SK-MEL-5 (cell line): ENCODE data around the gene ZC3H13. TPM values are rescaled to one million over a fixed set of nuclear protein-coding genes. Genes with fewer than 3 reads are reported as not detected.

Source experiments
- DNase-seq: peaks from one replicate; pipeline ENCODE4 v3.0.0-alpha.2; 2016; ENCODE audit warnings: low read depth, low spot score
- in situ Hi-C: cut with HindIII; loops from 2 replicates; pipeline ENCODE4 v1.10.0; 2016; ENCODE audit warnings: low sequenced_read_pairs, high pct_unique_total_duplicates, low pct_unique_long_range_greater_than_20kb
- total RNA-seq: library from RNA; depleted of rRNA; stranded (reverse); fragments of >200 nt; shearing (Covaris generic); gene quantifications from 2 replicates; pipeline ENCODE4 v1.2.3, GENCODE V29; 2014; rRNA removed

The ZC3H13 gene
- total RNA-seq, 1 experiment from 2014 or later: 94.7 TPM

GRCh38 chr13:45931211-45931610 is 121.3 kb downstream of the ZC3H13 start:
- in situ Hi-C loops: no loop called here
- no peak for DNase-seq

- DNase-seq: no peak
- in situ Hi-C loops: no loop called here
Measured at GRCh38 chr13:45930177-45930576, 122.4 kb downstream of the ZC3H13 start.

- no peak for DNase-seq
- in situ Hi-C loops: no loop called here
Measured at GRCh38 chr13:45928843-45929242, 123.7 kb downstream of the ZC3H13 start.

GRCh38 chr13:45928176-45928575 is 124.4 kb downstream of the ZC3H13 start:
- in situ Hi-C loops: no loop called here
- DNase-seq: no peak

- in situ Hi-C loops: no loop called here
- no peak for DNase-seq
Measured at GRCh38 chr13:45926741-45927140, 125.8 kb downstream of the ZC3H13 start.

- peak; percentile 30 for DNase-seq
- in situ Hi-C loops: no loop called here
Measured at GRCh38 chr13:45925151-45925550, 127.4 kb downstream of the ZC3H13 start.

- in situ Hi-C loops: no loop called here
- DNase-seq: no peak
Measured at GRCh38 chr13:45921162-45921736, 131.3 kb downstream of the ZC3H13 start.

- in situ Hi-C loops: no loop called here
- DNase-seq: no peak
Measured at GRCh38 chr13:45918597-45918996, 133.9 kb downstream of the ZC3H13 start.

GRCh38 chr13:45917019-45917418 is 135.5 kb downstream of the ZC3H13 start:
- in situ Hi-C loops: no loop called here
- no peak for DNase-seq

GRCh38 chr13:45915686-45916439 is 136.7 kb downstream of the ZC3H13 start:
- in situ Hi-C loops: no loop called here
- DNase-seq: no peak

- in situ Hi-C loops: no loop called here
- DNase-seq: no peak
Measured at GRCh38 chr13:45909673-45910072, 142.9 kb downstream of the ZC3H13 start.

- in situ Hi-C loops: no loop called here
- no peak for DNase-seq
Measured at GRCh38 chr13:45909089-45909488, 143.5 kb downstream of the ZC3H13 start.

GRCh38 chr13:45907503-45907902 is 145.0 kb downstream of the ZC3H13 start:
- DNase-seq: no peak
- in situ Hi-C loops: no loop called here

Other genes with a start within 250 kb of the ZC3H13 start
- gene SIAH3, start 201.0 kb downstream of the ZC3H13 start, total RNA-seq: 1.3 TPM in 2 replicates
- gene CPB2, start 52.3 kb upstream of the ZC3H13 start, total RNA-seq: 0.55 and 0.93 TPM in 2 replicates
- 10.5 and 10.7 TPM in 2 replicates for gene LCP1, start 129.4 kb upstream of the ZC3H13 start, total RNA-seq
- 0.82 and 1.1 TPM in 2 replicates for gene LRRC63, start 159.2 kb upstream of the ZC3H13 start, total RNA-seq